Amniotic stem cell (primary cell): ENCODE data around the gene SLC41A3.
"Not testable (repeated sequence)": the region's sequence is repeated elsewhere in the genome, so short reads cannot be mapped to it uniquely, and the experiment has no call there.

Experiments
- DNase-seq: peaks from one replicate; lab custom pipeline; 2025; lab: John Stamatoyannopoulos, UW

SLC41A3 gene

GRCh38 chr3:125957674-125958510 is 126.0 kb downstream of the SLC41A3 start:
- DNase-seq: no peak

- not testable (repeated sequence) for DNase-seq
Observed at GRCh38 chr3:125957020-125957419, 126.9 kb downstream of the SLC41A3 start.
